T-helper 9 cell (primary cell): ENCODE measurements around the gene FHAD1.
A peak's percentile ranks its signal among the peaks of the same experiment; 100 is the strongest.

ENCODE experiments used
- DNase-seq: peaks from one replicate; pipeline ENCODE4 v3.0.0-alpha.2; 2020
- total RNA-seq, 2 donors: gene quantifications; one replicate each; lab custom pipeline; 2026; lab: John Stamatoyannopoulos, UW

FHAD1 gene
- total RNA-seq, result 0.07 to 0.24 reads per million in 2 donors

GRCh38 chr1:15246960-15247614, at the start of gene FHAD1:
Gene FHAD1, plus strand, starts transcription at chr1:15247223. Its CDS starts 4,562 bp downstream, at chr1:15251785.
- DNase-seq, result peak; percentile 18

- no peak for DNase-seq
These were observed 49.2 kb upstream of the FHAD1 start for GRCh38 chr1:15197591-15198447.

DNA sequence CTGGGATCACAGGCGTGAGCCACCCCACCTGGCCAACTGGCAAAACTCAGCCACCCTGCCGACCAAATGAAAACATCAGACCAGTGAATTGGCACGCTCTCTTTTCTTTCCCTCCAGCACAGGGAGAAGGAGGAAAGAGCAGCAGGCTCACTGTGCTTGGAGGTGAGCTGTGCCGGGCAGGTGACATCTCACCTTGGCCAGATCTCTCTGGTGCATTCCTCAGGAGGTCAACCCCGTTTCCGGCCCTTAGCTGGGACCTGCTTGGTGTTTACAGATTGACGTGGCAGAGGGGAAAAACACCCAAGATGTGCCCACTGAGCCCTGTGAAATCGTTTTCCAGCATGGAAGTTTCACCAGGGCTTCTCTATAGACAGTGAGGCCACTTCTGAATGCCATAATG, 48.3 kb upstream of the FHAD1 start:
- no peak for DNase-seq

DNA sequence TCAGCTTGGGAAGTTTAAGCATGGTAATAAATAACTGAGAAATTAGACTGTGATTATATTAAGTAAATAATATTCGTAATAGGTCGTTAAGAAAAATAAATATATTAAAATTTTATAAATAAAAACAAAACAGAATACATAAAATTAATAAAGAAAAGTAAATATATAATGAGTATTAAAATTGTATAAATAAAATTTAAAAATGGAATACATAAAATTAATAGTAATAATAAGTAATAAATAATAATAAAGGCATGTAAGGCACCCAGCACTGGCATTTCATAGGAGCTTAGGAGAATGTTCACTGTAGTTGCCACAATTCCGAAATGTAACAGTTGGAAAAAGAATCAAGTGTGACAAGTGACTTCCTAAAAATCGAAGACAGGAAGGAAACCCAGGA, 45.8 kb upstream of the FHAD1 start:
- DNase-seq, result no peak

DNA sequence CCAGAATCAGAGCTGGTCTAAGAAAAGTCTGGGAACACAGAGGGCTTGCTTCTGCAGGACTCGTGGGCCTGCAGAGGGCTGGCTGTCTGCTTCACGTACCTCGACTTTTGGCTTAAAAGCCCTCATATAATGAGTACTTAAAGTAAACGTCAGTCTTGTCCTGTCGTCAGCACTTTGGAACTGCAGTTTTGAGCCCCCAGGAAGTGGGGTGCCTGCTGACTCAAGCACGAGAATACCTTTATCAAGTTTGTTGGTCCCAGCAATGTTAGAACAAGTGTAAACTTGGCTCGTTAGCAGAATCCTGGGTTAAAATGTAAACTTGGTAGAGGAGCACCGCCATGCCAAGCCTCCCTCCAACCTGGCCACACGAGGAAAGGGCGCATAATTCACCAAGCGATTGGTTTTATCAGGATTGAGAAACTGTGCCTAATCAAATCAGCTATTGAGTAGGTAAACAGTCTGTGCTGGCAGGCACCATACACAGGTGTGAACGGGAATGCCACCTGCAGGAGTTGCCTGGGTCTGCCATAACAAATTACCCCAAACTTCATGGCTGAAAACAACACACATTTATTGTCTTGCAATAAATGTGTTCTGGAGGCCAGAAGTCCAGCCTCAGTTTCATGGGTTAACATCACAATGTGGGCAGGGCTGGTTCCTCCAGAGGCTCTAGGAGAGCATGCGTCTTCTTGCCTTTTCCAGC, 45.0 kb upstream of the FHAD1 start:
- no peak for DNase-seq

GRCh38 chr1:15204931-15205330, 42.1 kb upstream of the FHAD1 start:
- DNase-seq, result no peak

DNA sequence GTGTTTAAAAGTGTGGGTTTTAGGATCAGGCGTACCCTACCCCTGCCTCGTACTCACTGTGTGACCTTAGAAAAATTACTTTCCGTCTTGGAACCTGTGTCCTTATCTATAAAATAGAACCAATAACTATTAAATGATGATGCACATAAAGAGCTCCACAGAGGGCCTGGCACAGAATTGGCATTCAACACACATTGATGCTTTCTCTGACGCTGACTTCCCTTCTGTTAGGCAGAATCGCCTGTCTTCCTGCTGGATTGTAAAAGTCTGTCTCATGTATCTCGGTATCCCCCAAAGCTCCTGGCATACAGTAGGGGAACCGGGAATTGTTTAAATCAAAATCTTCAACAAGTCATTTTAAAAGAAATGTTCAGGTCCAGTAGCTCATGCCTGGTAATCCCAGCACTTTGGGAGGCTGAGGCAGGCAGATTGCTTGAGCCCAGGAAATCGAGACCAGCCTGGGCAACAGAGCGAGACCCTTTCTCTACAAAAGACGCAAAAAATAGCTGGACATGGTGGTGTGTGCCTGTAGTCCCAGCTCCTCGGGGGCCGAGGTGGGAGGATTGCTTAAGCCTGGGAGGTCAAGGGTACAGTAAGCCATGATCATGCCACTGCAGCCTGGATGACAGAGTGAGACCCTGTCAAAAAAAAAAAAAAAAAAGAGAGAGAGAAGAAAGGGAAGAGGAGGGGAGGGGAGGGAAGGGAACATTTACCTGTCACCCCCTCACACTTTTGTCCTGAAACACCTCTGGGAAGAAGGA, 41.3 kb upstream of the FHAD1 start:
- DNase-seq, result no peak

DNA sequence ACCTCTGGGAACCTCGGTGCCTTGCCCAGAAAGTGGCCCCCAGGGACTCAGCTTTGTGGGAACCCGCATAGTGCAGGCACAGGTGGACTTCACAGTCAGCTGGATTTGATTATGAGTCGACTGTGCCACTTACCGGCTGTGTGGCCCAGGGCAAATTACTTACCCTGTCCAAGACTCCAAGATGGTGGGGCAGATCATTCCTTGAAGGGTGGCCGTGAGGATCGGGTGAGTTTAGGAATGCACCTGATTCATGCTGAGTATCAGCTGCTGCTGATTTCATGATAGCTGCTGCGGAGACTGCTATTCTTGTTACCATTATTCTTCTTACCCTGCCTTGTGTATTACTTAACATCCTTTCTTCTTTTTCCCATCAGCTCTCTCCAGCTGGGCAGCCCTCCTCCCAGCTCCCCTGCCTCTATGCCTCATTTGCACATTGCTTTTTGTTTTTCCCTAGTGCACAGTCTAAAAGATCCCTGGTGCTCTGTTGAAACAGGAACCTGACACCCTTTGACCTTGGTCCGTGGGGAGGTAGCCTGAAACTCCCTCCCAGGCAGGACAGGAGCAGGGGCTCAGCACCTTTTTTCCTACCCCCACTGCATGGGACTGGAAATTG, 40.5 kb upstream of the FHAD1 start:
- no peak for DNase-seq

GRCh38 chr1:15207031-15207828, 39.8 kb upstream of the FHAD1 start:
- no peak for DNase-seq

- no peak for DNase-seq
These were observed 39.1 kb upstream of the FHAD1 start for GRCh38 chr1:15207829-15208429.

GRCh38 chr1:15210651-15211375, 36.2 kb upstream of the FHAD1 start:
- no peak for DNase-seq

- DNase-seq, result no peak
These were observed 35.6 kb upstream of the FHAD1 start for GRCh38 chr1:15211424-15211823.

GRCh38 chr1:15212216-15212953, 34.6 kb upstream of the FHAD1 start:
- no peak for DNase-seq

DNA sequence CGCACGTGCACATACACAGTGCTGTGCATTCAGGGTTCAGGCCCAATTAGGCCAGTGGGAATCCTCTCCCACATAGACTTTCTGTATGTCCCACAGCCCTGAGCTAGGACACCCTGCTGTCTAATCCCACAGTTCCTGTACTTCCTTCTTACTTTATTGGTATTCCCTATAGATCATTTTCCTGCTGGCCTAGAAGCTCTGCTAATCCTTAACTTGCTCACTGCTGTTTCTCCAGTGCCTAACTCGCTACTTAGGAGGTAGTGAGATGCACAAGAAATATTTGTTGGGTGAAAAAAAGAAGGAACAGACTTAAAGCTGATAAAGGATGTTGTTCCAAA, 34.1 kb upstream of the FHAD1 start:
- DNase-seq, result no peak

GRCh38 chr1:15213341-15213821, 33.6 kb upstream of the FHAD1 start:
- DNase-seq, result no peak

DNA sequence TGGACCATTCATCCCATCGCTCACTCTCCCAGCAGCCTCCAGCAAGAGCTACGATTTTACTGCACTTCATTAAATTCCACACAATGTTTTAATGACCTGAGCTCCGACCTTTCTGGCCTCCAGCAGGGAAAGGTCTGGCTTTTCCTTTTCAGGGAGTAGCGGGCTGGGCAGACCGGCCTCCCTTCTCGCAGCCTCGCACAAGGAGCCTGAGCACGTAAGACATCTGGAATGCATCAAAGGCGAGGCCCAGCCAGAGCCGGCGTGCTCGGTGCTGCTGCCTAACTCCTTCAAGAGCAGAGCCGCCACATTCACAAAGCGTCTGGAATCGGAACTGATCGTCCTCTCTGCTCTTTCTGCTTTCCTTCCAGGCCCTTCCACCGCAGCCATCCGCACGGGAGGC, 32.5 kb upstream of the FHAD1 start:
- no peak for DNase-seq

DNA sequence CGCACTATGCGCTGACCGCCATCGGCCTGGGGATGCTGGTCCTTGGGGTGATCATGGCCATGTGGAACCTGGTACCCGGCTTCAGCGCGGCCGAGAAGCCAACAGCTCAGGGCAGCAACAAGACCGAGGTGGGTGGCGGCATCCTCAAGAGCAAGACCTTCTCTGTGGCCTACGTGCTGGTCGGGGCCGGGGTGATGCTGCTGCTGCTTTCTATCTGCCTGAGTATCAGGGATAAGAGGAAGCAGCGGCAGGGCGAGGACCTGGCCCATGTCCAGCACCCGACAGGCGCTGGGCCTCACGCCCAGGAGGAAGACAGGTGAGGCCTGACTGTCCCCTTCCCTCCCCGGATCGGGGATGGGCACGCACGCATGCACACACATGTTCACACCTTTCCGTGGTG, 31.9 kb upstream of the FHAD1 start:
- DNase-seq, result no peak

DNA sequence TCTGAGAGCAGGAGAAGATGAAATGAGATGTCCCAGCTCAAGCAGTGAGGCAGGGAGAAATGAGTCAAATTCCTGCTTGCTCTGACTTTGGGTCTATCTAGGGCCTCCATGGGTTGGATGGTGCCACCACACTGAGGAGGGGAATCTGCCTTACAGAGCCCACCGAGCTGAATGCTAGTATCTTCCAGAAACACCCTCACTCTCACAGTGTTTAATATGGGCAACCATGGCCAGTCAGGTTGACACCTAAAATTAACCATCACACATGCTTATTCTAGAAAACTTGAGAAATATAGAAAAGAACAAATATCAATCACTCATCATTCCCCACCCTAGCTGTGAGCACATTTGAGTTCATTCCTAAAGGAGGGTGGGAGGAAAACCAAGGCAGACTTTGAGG, 29.4 kb upstream of the FHAD1 start:
- DNase-seq, result no peak
